HepG2 (cell line): ENCODE data around the gene C1QB. TPM values are rescaled to one million over a fixed set of nuclear protein-coding genes. Genes with fewer than 3 reads are reported as not detected.

Source experiments
- ATAC-seq: fragments of 200-7000 bp; cut with Tn5 transposase; 3 replicates; pipeline ENCODE4 v1.9.1; 2020; ENCODE audit warnings: mild to moderate bottlenecking, moderate library complexity
- BruUV-seq: library from RNA; stranded (reverse); fragments of 400-500 nt; replicated peaks from 2 replicates; lab custom pipeline; 2021; lab: Mats Ljungman, UMichigan
- CTCF ChIA-PET: fragments of 300-600 bp; formaldehyde crosslinking; extraction: SDS; loops from one replicate; lab custom pipeline; 2021; ENCODE audit warnings: low total read pairs, inconsistent platforms, low intra/inter-chr PET ratio; lab: Yijun Ruan, JAX
- POLR2A ChIA-PET: fragments of 350-600 bp; sonication (Branson Sonifier 250); formaldehyde crosslinking; loops from one replicate; lab custom pipeline; 2020; ENCODE audit warnings: antibody characterized with exemption, inconsistent platforms; lab: Yijun Ruan, JAX
- DNase-seq: peaks from one replicate; pipeline ENCODE4 v3.0.0-alpha.2; 2015; ENCODE audit warnings: low spot score
- FAIRE-seq: peaks from 3 replicates; lab custom pipeline; 2011; peaks lifted over from hg19 to GRCh38; lab: Jason Lieb, UNC
- H2AFZ ChIP-seq: one replicate; pipeline ENCODE4 v1.6.1; 2011; ENCODE audit warnings: low read length, inconsistent platforms
- H3K27ac ChIP-seq: fragments of 300-600 bp; 3 replicates; pipeline ENCODE4 v1.8.0; 2011; ENCODE audit warnings: mixed run types, mild to moderate bottlenecking, mixed read lengths, low read length, inconsistent platforms; ENCODE audit not compliant: insufficient read depth; ENCODE audit errors: extremely low read length
- H3K27me3 ChIP-seq, 2 experiments: fragments of 200-600 bp in 1 of 2; 2 replicates in 1 of 2; 3 replicates in 1 of 2; pipeline versions ENCODE4 v1.6.0 to v1.8.0; 2011; ENCODE audit warnings: low read length in 2 of 2, mild to moderate bottlenecking in 2 of 2, moderate library complexity in 2 of 2, inconsistent platforms in 1 of 2; ENCODE audit not compliant: insufficient read depth in 2 of 2, control insufficient read depth in 1 of 2
- H3K36me3 ChIP-seq, 2 experiments: fragments of 200-600 bp in 1 of 2; replicated peaks in 1 of 2; 2 replicates in 1 of 2; 3 replicates in 1 of 2; pipeline versions ENCODE4 v1.5.1 to v1.8.0; 2011; ENCODE audit warnings: low read length in 2 of 2, inconsistent platforms in 1 of 2; ENCODE audit not compliant: insufficient read depth in 2 of 2, control insufficient read depth in 1 of 2
- H3K4me1 ChIP-seq: 2 replicates; pipeline ENCODE4 v1.5.1; 2012; ENCODE audit warnings: low read length, inconsistent platforms; ENCODE audit not compliant: insufficient read depth
- H3K4me2 ChIP-seq: 2 replicates; pipeline ENCODE4 v1.6.0; 2011; ENCODE audit warnings: low read depth, low read length, inconsistent platforms
- H3K4me3 ChIP-seq, 3 experiments: fragments of 200-600 bp in 1 of 3; sonication (generic), shearing (Covaris generic) in 1 of 3; replicated peaks in 1 of 3; 2 replicates each; pipeline ENCODE4 v1.5.1; 2011 to 2016; ENCODE audit warnings: low read length in 3 of 3, inconsistent platforms in 2 of 3, low read depth in 2 of 3, mild to moderate bottlenecking in 2 of 3, control low read depth in 1 of 3, mixed read lengths in 1 of 3; ENCODE audit not compliant: insufficient read depth in 1 of 3
- H3K79me2 ChIP-seq: one replicate; pipeline ENCODE4 v1.6.1; 2011; ENCODE audit warnings: low read length, inconsistent platforms; ENCODE audit not compliant: insufficient read depth
- H3K9ac ChIP-seq: 2 replicates; pipeline ENCODE4 v1.6.0; 2011; ENCODE audit warnings: mild to moderate bottlenecking, low read depth, low read length, inconsistent platforms; ENCODE audit not compliant: insufficient read depth
- H3K9me3 ChIP-seq: 2 replicates; pipeline ENCODE4 v1.5.1; 2012; ENCODE audit warnings: mild to moderate bottlenecking, low read length
- H4K20me1 ChIP-seq: 2 replicates; pipeline ENCODE4 v1.6.0; 2011; ENCODE audit warnings: inconsistent platforms, mild to moderate bottlenecking, low read length, moderate library complexity; ENCODE audit not compliant: insufficient read depth
- ATF7 ChIP-seq, 2 experiments: fragments of 450-650 bp in 1 of 2; sonication (generic) in 1 of 2; formaldehyde crosslinking in 1 of 2; IDR thresholded peaks; 2 replicates each; pipeline versions ENCODE4 v1.4.0 to v1.6.1; 2016 to 2020; ENCODE audit warnings: antibody characterized with exemption in 1 of 2, mild to moderate bottlenecking in 1 of 2, missing genetic modification reagents in 1 of 2
- HMGA1 ChIP-seq: sonication (generic); formaldehyde crosslinking; conservative IDR thresholded peaks from 2 replicates; pipeline ENCODE4 v1.4.0; 2020; ENCODE audit warnings: missing genetic modification reagents
- JARID2 ChIP-seq: sonication (generic); formaldehyde crosslinking; IDR thresholded peaks from 2 replicates; pipeline ENCODE4 v1.8.1; 2023; ENCODE audit warnings: missing genetic modification reagents, inconsistent platforms; ENCODE audit not compliant: insufficient replicate concordance
- KDM1A ChIP-seq: IDR thresholded peaks from 2 replicates; pipeline ENCODE4 v1.6.1; 2016; ENCODE audit warnings: missing compliant biosample characterization
- KDM5B ChIP-seq: sonication (generic); formaldehyde crosslinking; IDR thresholded peaks from 2 replicates; pipeline ENCODE4 v1.4.0; 2020; ENCODE audit warnings: missing genetic modification reagents, mild to moderate bottlenecking, borderline replicate concordance
- MIXL1 ChIP-seq: IDR thresholded peaks from 2 replicates; pipeline ENCODE4 v1.6.1; 2016
- MXD4 ChIP-seq: IDR thresholded peaks from 2 replicates; pipeline ENCODE4 v1.6.1; 2016; ENCODE audit warnings: mild to moderate bottlenecking, missing biosample characterization, missing genetic modification reagents
- TGIF2 ChIP-seq: IDR thresholded peaks from 2 replicates; pipeline ENCODE4 v1.6.1; 2016; ENCODE audit warnings: control low read depth, missing compliant biosample characterization
- ZNF264 ChIP-seq: sonication (generic); formaldehyde crosslinking; IDR thresholded peaks from 2 replicates; pipeline ENCODE4 v1.4.0; 2020; ENCODE audit warnings: missing genetic modification reagents
- ZNF326 ChIP-seq: sonication (generic); formaldehyde crosslinking; IDR thresholded peaks from 2 replicates; pipeline ENCODE4 v1.4.0; 2020; ENCODE audit warnings: missing genetic modification reagents, borderline replicate concordance
- ZNF557 ChIP-seq: sonication (generic); formaldehyde crosslinking; IDR thresholded peaks from 2 replicates; pipeline ENCODE4 v1.4.0; 2020; ENCODE audit warnings: missing genetic modification reagents
- ZNF891 ChIP-seq: sonication (generic); formaldehyde crosslinking; IDR thresholded peaks from 2 replicates; pipeline ENCODE4 v1.5.0; 2020; ENCODE audit warnings: mild to moderate bottlenecking, missing genetic modification reagents
- WGBS: methylation state at CpG from one replicate; pipeline ENCODE4 v1.1.6; 2017; ENCODE audit warnings: low lambda C conversion rate; 5-methylcytosine and 5-hydroxymethylcytosine counted together
- in situ Hi-C: cut with HindIII; loops from 2 replicates; pipeline ENCODE4 v1.10.0; 2017; ENCODE audit warnings: low pct_unique_long_range_greater_than_20kb; ENCODE audit not compliant: extremely low pct_ligation_motif_present
- intact Hi-C: fragments of 100-400 bp; cut with micrococcal nuclease; formaldehyde crosslinking; loops from one replicate; pipeline ENCODE4 v1.10.0; 2022; ENCODE audit not compliant: unreplicated experiment
- polyA plus RNA-seq, 8 experiments: library from polyadenylated mRNA; depleted of rRNA in 3 of 8; stranded (reverse) in 7 of 8; unstranded in 1 of 8; fragments of >200 nt; fragmentation: Illumina TruSeq in 4 of 8; extraction: Trizol in 4 of 8; gene quantifications; 2 replicates each; pipeline versions ENCODE4 v1.2.1 to v1.2.3, GENCODE V29; 2011 to 2016; ENCODE audit warnings: low read depth in 4 of 8, missing spikeins in 1 of 8, mixed read lengths in 1 of 8; ENCODE audit not compliant: insufficient read depth in 1 of 8
- total RNA-seq, 5 experiments: library from RNA; depleted of rRNA; stranded (reverse); fragments of >200 nt; fragmentation: Illumina TruSeq; extraction: Trizol; gene quantifications; 2 replicates each; pipeline ENCODE4 v1.2.3, GENCODE V29; 2016; ENCODE audit warnings: low read depth in 1 of 5
- TF ChIP-seq, protein P1 (sequence below): sonication (generic); formaldehyde crosslinking; IDR thresholded peaks from 2 replicates; pipeline ENCODE4 v1.8.1; 2023; ENCODE audit warnings: mild to moderate bottlenecking, missing genetic modification reagents
- TF ChIP-seq, protein P2 (sequence below): sonication (generic); formaldehyde crosslinking; IDR thresholded peaks from 2 replicates; pipeline ENCODE4 v1.8.1; 2023; ENCODE audit warnings: mild to moderate bottlenecking, moderate library complexity, missing genetic modification reagents
- TF ChIP-seq, protein P3 (sequence below), 2 experiments: sonication (generic) in 1 of 2; formaldehyde crosslinking in 1 of 2; IDR thresholded peaks; 2 replicates each; pipeline versions ENCODE4 v1.4.0 to v1.6.1; 2018 to 2020; ENCODE audit warnings: missing genetic modification reagents in 2 of 2, borderline replicate concordance in 1 of 2, low read depth in 1 of 2, mild to moderate bottlenecking in 1 of 2, missing biosample characterization in 1 of 2
- TF ChIP-seq, protein P4 (sequence below): sonication (generic); formaldehyde crosslinking; IDR thresholded peaks from 2 replicates; pipeline ENCODE4 v1.5.0; 2020; ENCODE audit warnings: missing genetic modification reagents, mild to moderate bottlenecking, borderline replicate concordance

C1QB gene
- total and polyA plus RNA-seq, 2 of the 13 experiments (the other 11 are each of a cell fraction or from before 2014, with no cell fraction given): not detected

DNA sequence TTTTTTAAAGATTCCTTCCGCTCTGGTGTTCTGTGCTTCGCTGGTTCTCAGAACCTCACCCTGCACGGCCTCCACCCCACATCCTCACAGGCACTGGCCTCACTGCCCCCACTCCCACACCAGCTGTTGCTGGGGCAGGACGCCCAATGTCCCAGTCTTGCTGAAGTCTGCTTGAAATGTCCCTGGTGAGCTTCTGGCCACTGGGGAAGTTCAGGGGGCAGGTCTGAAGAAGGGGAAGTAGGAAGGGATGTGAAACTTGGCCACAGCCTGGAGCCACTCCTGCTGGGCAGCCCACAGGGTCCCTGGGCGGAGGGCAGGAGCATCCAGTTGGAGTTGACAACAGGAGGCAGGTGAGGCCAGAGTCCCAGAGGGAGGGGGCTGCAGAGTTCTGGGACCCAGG lies 16.7 kb upstream of the C1QB start, which contains the start of gene C1QA:
C1QA (plus strand) TSS at position 276 of the 400 bp plus-strand sequence. CDS start 989 bp downstream, outside the sequence.
- no peaks in the 10 kb centered on the region for H3K79me2 ChIP-seq
- intact Hi-C loops: no loop called here
- DNase-seq: no peak
- no peak within 1 kb of the TSS for H3K27ac ChIP-seq
- no peaks in the 10 kb centered on the region for H3K4me1 ChIP-seq
- no peaks in the 10 kb centered on the region for H3K36me3 ChIP-seq
- no peak within 1 kb of the TSS for H3K9ac ChIP-seq
- WGBS: 7% methylated on average over 5 of the region's 5 CpGs
- in situ Hi-C loops: no loop called here
- ATAC-seq: no peak
- no peak within 1 kb of the TSS for H2AFZ ChIP-seq
- POLR2A ChIA-PET: no interaction called here
- peaks cover 0 to 37% of the 10 kb centered on the region in 2 experiments; a peak in 2 of 5 replicates for H3K27me3 ChIP-seq
- BruUV-seq: no TSS peak
- FAIRE-seq: no peak
- TF ChIP-seq MXD4 (CRISPR knock-in tag): no peak
- no peak for TF ChIP-seq MIXL1
- no peak for TF ChIP-seq ZNF264 (CRISPR knock-in tag)
- no peak for TF ChIP-seq ZNF326
- TF ChIP-seq HMGA1 (CRISPR knock-in tag): no peak
- TF ChIP-seq TGIF2: no peak
- TF ChIP-seq, protein P1, sequence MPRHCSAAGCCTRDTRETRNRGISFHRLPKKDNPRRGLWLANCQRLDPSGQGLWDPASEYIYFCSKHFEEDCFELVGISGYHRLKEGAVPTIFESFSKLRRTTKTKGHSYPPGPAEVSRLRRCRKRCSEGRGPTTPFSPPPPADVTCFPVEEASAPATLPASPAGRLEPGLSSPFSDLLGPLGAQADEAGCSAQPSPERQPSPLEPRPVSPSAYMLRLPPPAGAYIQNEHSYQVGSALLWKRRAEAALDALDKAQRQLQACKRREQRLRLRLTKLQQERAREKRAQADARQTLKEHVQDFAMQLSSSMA (CRISPR knock-in tag): no peak
- no peak within 1 kb of the TSS for H3K4me2 ChIP-seq
- no peaks in the 10 kb centered on the region for H3K9me3 ChIP-seq
- no peak within 1 kb of the TSS for H3K4me3 ChIP-seq
- CTCF ChIA-PET: no interaction called here
- no peaks in the 10 kb centered on the region for H4K20me1 ChIP-seq

DNA sequence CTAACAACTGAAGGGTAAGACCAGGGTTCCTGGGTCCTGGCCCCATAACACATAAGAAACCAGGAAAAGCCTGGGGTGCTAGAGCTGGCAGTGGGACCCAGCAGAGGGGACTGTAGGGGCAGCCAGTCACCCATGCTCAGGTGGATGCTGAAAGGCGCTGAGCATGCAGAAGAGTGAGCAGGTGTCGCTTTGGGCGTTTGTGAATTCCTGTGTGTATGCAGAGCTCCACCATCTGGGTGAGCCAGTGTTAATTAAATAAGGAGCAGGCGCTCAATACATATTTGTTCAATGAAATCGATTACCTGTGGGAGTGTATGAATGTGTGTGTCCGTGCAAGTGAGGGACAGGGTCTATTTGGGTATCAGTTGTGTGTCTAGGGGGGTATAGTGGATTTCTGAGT lies 16.1 kb upstream of the C1QB start:
- POLR2A ChIA-PET: no interaction called here
- WGBS: 4% methylated on average over 6 of the region's 6 CpGs
- FAIRE-seq (no peak), ATAC-seq (no peak), DNase-seq (no peak)
- peaks cover 0 to 31% of the 10 kb centered on the region in 2 experiments; a peak in 2 of 5 replicates for H3K27me3 ChIP-seq
- no peak overlapping the region for H3K27ac ChIP-seq
- no peak overlapping the region for H3K9ac ChIP-seq
- H3K36me3 ChIP-seq: no peaks in the 10 kb centered on the region
- no peaks in the 10 kb centered on the region for H3K79me2 ChIP-seq
- CTCF ChIA-PET: no interaction called here
- no peak overlapping the region for H3K4me3 ChIP-seq
- in situ Hi-C loops: no loop called here
- no peak overlapping the region for H3K4me2 ChIP-seq
- intact Hi-C loops: no loop called here
- BruUV-seq: no TSS peak
- no peak overlapping the region for H2AFZ ChIP-seq
- no peaks in the 10 kb centered on the region for H3K9me3 ChIP-seq
- H4K20me1 ChIP-seq: no peaks in the 10 kb centered on the region
- no peaks in the 10 kb centered on the region for H3K4me1 ChIP-seq
- TF ChIP-seq JARID2 (CRISPR knock-in tag): no peak
- no peak for TF ChIP-seq KDM1A (CRISPR knock-in tag)
- TF ChIP-seq, protein P2, sequence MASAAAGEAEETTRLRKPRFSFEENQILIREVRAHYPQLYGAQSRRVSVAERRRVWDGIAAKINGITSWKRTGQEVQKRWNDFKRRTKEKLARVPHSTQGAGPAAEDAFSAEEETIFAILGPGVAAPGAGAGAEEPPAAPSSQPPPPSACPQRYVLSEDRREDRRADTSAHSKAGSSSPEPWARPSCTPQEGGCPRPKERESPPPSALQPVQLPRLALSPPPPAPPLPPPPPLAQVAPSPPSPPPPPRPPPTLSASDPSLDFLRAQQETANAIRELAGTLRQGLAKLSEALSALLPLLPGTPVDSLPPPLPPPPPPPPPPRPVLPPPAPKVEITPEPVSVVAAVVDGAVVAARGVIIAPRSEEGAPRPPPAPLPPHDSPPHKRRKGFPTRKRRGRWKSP (CRISPR knock-in tag): no peak
- TF ChIP-seq, protein P3, sequence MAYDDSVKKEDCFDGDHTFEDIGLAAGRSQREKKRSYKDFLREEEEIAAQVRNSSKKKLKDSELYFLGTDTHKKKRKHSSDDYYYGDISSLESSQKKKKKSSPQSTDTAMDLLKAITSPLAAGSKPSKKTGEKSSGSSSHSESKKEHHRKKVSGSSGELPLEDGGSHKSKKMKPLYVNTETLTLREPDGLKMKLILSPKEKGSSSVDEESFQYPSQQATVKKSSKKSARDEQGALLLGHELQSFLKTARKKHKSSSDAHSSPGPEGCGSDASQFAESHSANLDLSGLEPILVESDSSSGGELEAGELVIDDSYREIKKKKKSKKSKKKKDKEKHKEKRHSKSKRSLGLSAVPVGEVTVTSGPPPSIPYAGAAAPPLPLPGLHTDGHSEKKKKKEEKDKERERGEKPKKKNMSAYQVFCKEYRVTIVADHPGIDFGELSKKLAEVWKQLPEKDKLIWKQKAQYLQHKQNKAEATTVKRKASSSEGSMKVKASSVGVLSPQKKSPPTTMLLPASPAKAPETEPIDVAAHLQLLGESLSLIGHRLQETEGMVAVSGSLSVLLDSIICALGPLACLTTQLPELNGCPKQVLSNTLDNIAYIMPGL (CRISPR knock-in tag; IDR thresholded peaks at IDR 0.05; ENCODE audit: borderline replicate concordance in 1 of 2, low read depth in 1 of 2): no peak
- no peak for TF ChIP-seq KDM5B (CRISPR knock-in tag)
- TF ChIP-seq ATF7 (IDR thresholded peaks at IDR 0.05): no peak
- no peak for TF ChIP-seq ATF7 (CRISPR knock-in tag; IDR thresholded peaks at IDR 0.05)
- TF ChIP-seq, protein P4, sequence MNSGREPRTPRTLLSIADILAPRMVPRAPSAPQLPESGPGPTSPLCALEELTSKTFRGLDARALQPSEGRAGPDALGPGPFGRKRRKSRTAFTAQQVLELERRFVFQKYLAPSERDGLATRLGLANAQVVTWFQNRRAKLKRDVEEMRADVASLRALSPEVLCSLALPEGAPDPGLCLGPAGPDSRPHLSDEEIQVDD (CRISPR knock-in tag): no peak
- TF ChIP-seq ZNF891 (CRISPR knock-in tag): no peak
- TF ChIP-seq ZNF557 (CRISPR knock-in tag): no peak
